ENCODE measurements around the gene ZNF81. TPM values are rescaled to one million over a fixed set of nuclear protein-coding genes. Genes with fewer than 3 reads are reported as not detected.

The ZNF81 gene
- total RNA-seq, 1 experiment from 2014 or later: 9.5 TPM

GRCh38 chrX:47814851-47815250 lies 21.9 kb upstream of the ZNF81 start:
- Mint-ChIP-seq H3K4me3 (ENCODE audit: unreplicated experiment) (no peak overlapping the region), H3K9me3 (ENCODE audit: unreplicated experiment) (no peaks in the 10 kb centered on the region), H3K27me3 (ENCODE audit: insufficient read depth, unreplicated experiment) (no peaks in the 10 kb centered on the region), H3K36me3 (ENCODE audit: insufficient read depth, unreplicated experiment) (no peaks in the 10 kb centered on the region), H3K4me1 (ENCODE audit: low read depth, unreplicated experiment) (no peaks in the 10 kb centered on the region), H3K27ac (ENCODE audit: unreplicated experiment) (no peak overlapping the region)
- no peak overlapping the region for H3K4me3 ChIP-seq (ENCODE audit: low read depth, low read length)
- BruUV-seq (replicated peaks): no TSS peak
- intact Hi-C loops (cut with micrococcal nuclease; ENCODE audit: unreplicated experiment): no loop called here
- no peaks in the 10 kb centered on the region for H3K9me3 ChIP-seq
- H3K27me3 ChIP-seq (replicated peaks; ENCODE audit: control insufficient read depth, insufficient read depth, low read length): no peaks in the 10 kb centered on the region
- no peak for DNase-seq
- TF ChIP-seq CTCF (IDR thresholded peaks at IDR 0.05; ENCODE audit: insufficient read depth in 1 of 2, low read depth in 1 of 2, low read length in 1 of 2, severe bottlenecking in 1 of 2, unreplicated experiment in 1 of 2): no peak
- ChIA-PET POLR2A (no interaction called here), CTCF (no interaction called here)
- no peaks in the 10 kb centered on the region for H3K36me3 ChIP-seq (ENCODE audit: control insufficient read depth, insufficient read depth, low read length)
- no peaks in the 10 kb centered on the region for H3K4me1 ChIP-seq

GRCh38 chrX:47815901-47816845 lies 20.5 kb upstream of the ZNF81 start:
- H3K36me3 ChIP-seq (ENCODE audit: control insufficient read depth, insufficient read depth, low read length): no peaks in the 10 kb centered on the region
- no peaks in the 10 kb centered on the region for H3K9me3 ChIP-seq
- POLR2A ChIA-PET: no interaction called here
- Mint-ChIP-seq H3K4me1 (ENCODE audit: low read depth, unreplicated experiment) (no peaks in the 10 kb centered on the region), H3K4me3 (ENCODE audit: unreplicated experiment) (no peak overlapping the region), H3K36me3 (ENCODE audit: insufficient read depth, unreplicated experiment) (no peaks in the 10 kb centered on the region), H3K27ac (ENCODE audit: unreplicated experiment) (no peak overlapping the region), H3K27me3 (ENCODE audit: insufficient read depth, unreplicated experiment) (peaks cover 4% of the 10 kb centered on the region), H3K9me3 (ENCODE audit: unreplicated experiment) (no peaks in the 10 kb centered on the region)
- TF ChIP-seq CTCF (IDR thresholded peaks at IDR 0.05; ENCODE audit: insufficient read depth in 1 of 2, low read depth in 1 of 2, low read length in 1 of 2, severe bottlenecking in 1 of 2, unreplicated experiment in 1 of 2): no peak
- BruUV-seq (replicated peaks): no TSS peak
- intact Hi-C loops (cut with micrococcal nuclease; ENCODE audit: unreplicated experiment): no loop called here
- H3K4me3 ChIP-seq (ENCODE audit: low read depth, low read length): no peak overlapping the region
- H3K27me3 ChIP-seq (replicated peaks; ENCODE audit: control insufficient read depth, insufficient read depth, low read length): no peaks in the 10 kb centered on the region
- CTCF ChIA-PET: no interaction called here
- DNase-seq: no peak
- H3K4me1 ChIP-seq: no peaks in the 10 kb centered on the region

GRCh38 chrX:47817421-47817820 lies 19.3 kb upstream of the ZNF81 start:
- CTCF ChIA-PET: no interaction called here
- Mint-ChIP-seq H3K36me3 (ENCODE audit: insufficient read depth, unreplicated experiment) (no peaks in the 10 kb centered on the region), H3K9me3 (ENCODE audit: unreplicated experiment) (no peaks in the 10 kb centered on the region), H3K27ac (ENCODE audit: unreplicated experiment) (no peak overlapping the region), H3K4me3 (ENCODE audit: unreplicated experiment) (no peak overlapping the region), H3K4me1 (ENCODE audit: low read depth, unreplicated experiment) (no peaks in the 10 kb centered on the region), H3K27me3 (ENCODE audit: insufficient read depth, unreplicated experiment) (peaks cover 4% of the 10 kb centered on the region)
- Histone ChIP-seq H3K36me3 (ENCODE audit: control insufficient read depth, insufficient read depth, low read length) (no peaks in the 10 kb centered on the region), H3K9me3 (no peaks in the 10 kb centered on the region), H3K4me1 (no peaks in the 10 kb centered on the region), H3K27me3 (replicated peaks; ENCODE audit: control insufficient read depth, insufficient read depth, low read length) (no peaks in the 10 kb centered on the region), H3K4me3 (ENCODE audit: low read depth, low read length) (no peak overlapping the region)
- POLR2A ChIA-PET: no interaction called here
- TF ChIP-seq CTCF (IDR thresholded peaks at IDR 0.05; ENCODE audit: insufficient read depth in 1 of 2, low read depth in 1 of 2, low read length in 1 of 2, severe bottlenecking in 1 of 2, unreplicated experiment in 1 of 2): no peak
- intact Hi-C loops (cut with micrococcal nuclease; ENCODE audit: unreplicated experiment): no loop called here
- no peak for DNase-seq
- no TSS peak for BruUV-seq (replicated peaks)
